GM12878 (cell line): ENCODE results near the gene SAYSD1.

Source experiments
- EZH2 ChIP-seq: IDR thresholded peaks from 2 replicates; pipeline ENCODE4 v1.6.1; 2012; ENCODE audit warnings: low read depth, mild to moderate bottlenecking, control low read depth, inconsistent platforms, low read length, borderline replicate concordance; ENCODE audit not compliant: control insufficient read depth
- NFIC ChIP-seq: IDR thresholded peaks from 2 replicates; pipeline ENCODE4 v1.6.1; 2012; ENCODE audit warnings: low read depth, mild to moderate bottlenecking, inconsistent platforms, low read length, moderate library complexity
- NR2C2 ChIP-seq: IDR thresholded peaks from 2 replicates; pipeline ENCODE4 v1.6.1; 2011; ENCODE audit warnings: borderline replicate concordance, low read depth; ENCODE audit not compliant: control insufficient read depth, insufficient read length
- POLR2AphosphoS5 ChIP-seq: IDR thresholded peaks from 2 replicates; pipeline ENCODE4 v1.6.1; 2011; ENCODE audit warnings: mild to moderate bottlenecking, low read length, inconsistent platforms
- SIN3A ChIP-seq: IDR thresholded peaks from 2 replicates; pipeline ENCODE4 v1.6.1; 2012; ENCODE audit warnings: low read depth, low read length, improper control_type of control experiment
- SRF ChIP-seq, 2 experiments: IDR thresholded peaks; 2 replicates each; pipeline ENCODE4 v1.6.1; 2011; ENCODE audit warnings: low read depth in 2 of 2, low read length in 2 of 2, mild to moderate bottlenecking in 1 of 2, moderate library complexity in 1 of 2
- YY1 ChIP-seq: IDR thresholded peaks from 2 replicates; pipeline ENCODE4 v1.6.1; 2011; ENCODE audit warnings: low read depth, mild to moderate bottlenecking, low read length
- TF ChIP-seq, protein P1 (sequence below): fragments of 450-650 bp; IDR thresholded peaks from 2 replicates; pipeline ENCODE4 v1.6.1; 2017; ENCODE audit warnings: mild to moderate bottlenecking
- TF ChIP-seq, protein P2 (sequence below), 3 experiments: IDR thresholded peaks in 2 of 3; conservative IDR thresholded peaks in 1 of 3; 2 replicates each; pipeline ENCODE4 v1.5.1; 2011; ENCODE audit warnings: low read depth in 3 of 3, low read length in 3 of 3, mild to moderate bottlenecking in 3 of 3, control low read depth in 2 of 3, moderate library complexity in 2 of 3, inconsistent platforms in 1 of 3, mixed read lengths in 1 of 3; ENCODE audit not compliant: control insufficient read depth in 2 of 3, insufficient read depth in 1 of 3; ENCODE audit errors: extremely low read depth in 1 of 3
- TF ChIP-seq, protein P3 (sequence below): fragments of 450-650 bp; formaldehyde crosslinking; IDR thresholded peaks from 2 replicates; pipeline ENCODE4 v1.4.0; 2020; ENCODE audit warnings: mild to moderate bottlenecking, moderate library complexity

DNA sequence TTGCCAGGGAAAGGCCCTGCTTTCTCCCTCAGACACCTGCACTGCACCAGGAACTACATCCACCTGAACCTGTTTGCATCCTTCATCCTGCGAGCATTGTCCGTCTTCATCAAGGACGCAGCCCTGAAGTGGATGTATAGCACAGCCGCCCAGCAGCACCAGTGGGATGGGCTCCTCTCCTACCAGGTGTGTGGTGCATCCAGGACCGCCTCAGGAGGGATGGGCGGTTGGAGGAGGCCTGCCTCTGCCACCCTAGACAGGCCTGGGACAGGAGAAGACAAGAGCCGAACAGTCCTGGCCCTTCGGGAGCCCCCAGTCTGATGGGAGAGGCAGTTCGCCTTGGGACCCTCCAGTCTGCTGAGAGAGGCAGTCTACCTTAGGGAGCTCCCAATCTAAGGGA lies 42.2 kb downstream of the SAYSD1 start:
- TF ChIP-seq, protein P1, sequence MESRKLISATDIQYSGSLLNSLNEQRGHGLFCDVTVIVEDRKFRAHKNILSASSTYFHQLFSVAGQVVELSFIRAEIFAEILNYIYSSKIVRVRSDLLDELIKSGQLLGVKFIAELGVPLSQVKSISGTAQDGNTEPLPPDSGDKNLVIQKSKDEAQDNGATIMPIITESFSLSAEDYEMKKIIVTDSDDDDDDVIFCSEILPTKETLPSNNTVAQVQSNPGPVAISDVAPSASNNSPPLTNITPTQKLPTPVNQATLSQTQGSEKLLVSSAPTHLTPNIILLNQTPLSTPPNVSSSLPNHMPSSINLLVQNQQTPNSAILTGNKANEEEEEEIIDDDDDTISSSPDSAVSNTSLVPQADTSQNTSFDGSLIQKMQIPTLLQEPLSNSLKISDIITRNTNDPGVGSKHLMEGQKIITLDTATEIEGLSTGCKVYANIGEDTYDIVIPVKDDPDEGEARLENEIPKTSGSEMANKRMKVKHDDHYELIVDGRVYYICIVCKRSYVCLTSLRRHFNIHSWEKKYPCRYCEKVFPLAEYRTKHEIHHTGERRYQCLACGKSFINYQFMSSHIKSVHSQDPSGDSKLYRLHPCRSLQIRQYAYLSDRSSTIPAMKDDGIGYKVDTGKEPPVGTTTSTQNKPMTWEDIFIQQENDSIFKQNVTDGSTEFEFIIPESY = no peak
- TF ChIP-seq EZH2 (no peak), NFIC (no peak), NR2C2 (no peak), SIN3A (no peak), SRF (IDR thresholded peaks at IDR 0.05; ENCODE audit: low read depth in 2 of 2, low read length in 2 of 2) (no peak), YY1 (no peak), POLR2AphosphoS5 (no peak)
- TF ChIP-seq, protein P2, sequence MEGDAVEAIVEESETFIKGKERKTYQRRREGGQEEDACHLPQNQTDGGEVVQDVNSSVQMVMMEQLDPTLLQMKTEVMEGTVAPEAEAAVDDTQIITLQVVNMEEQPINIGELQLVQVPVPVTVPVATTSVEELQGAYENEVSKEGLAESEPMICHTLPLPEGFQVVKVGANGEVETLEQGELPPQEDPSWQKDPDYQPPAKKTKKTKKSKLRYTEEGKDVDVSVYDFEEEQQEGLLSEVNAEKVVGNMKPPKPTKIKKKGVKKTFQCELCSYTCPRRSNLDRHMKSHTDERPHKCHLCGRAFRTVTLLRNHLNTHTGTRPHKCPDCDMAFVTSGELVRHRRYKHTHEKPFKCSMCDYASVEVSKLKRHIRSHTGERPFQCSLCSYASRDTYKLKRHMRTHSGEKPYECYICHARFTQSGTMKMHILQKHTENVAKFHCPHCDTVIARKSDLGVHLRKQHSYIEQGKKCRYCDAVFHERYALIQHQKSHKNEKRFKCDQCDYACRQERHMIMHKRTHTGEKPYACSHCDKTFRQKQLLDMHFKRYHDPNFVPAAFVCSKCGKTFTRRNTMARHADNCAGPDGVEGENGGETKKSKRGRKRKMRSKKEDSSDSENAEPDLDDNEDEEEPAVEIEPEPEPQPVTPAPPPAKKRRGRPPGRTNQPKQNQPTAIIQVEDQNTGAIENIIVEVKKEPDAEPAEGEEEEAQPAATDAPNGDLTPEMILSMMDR (IDR thresholded peaks at IDR 0.05 in 2 of 3, conservative IDR thresholded peaks at IDR 0.05 in 1 of 3; ENCODE audit: control insufficient read depth in 2 of 3, extremely low read depth in 1 of 3, insufficient read depth in 1 of 3, low read depth in 3 of 3, low read length in 3 of 3) = no peak
- TF ChIP-seq, protein P3, sequence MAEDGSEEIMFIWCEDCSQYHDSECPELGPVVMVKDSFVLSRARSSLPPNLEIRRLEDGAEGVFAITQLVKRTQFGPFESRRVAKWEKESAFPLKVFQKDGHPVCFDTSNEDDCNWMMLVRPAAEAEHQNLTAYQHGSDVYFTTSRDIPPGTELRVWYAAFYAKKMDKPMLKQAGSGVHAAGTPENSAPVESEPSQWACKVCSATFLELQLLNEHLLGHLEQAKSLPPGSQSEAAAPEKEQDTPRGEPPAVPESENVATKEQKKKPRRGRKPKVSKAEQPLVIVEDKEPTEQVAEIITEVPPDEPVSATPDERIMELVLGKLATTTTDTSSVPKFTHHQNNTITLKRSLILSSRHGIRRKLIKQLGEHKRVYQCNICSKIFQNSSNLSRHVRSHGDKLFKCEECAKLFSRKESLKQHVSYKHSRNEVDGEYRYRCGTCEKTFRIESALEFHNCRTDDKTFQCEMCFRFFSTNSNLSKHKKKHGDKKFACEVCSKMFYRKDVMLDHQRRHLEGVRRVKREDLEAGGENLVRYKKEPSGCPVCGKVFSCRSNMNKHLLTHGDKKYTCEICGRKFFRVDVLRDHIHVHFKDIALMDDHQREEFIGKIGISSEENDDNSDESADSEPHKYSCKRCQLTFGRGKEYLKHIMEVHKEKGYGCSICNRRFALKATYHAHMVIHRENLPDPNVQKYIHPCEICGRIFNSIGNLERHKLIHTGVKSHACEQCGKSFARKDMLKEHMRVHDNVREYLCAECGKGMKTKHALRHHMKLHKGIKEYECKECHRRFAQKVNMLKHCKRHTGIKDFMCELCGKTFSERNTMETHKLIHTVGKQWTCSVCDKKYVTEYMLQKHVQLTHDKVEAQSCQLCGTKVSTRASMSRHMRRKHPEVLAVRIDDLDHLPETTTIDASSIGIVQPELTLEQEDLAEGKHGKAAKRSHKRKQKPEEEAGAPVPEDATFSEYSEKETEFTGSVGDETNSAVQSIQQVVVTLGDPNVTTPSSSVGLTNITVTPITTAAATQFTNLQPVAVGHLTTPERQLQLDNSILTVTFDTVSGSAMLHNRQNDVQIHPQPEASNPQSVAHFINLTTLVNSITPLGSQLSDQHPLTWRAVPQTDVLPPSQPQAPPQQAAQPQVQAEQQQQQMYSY (CRISPR knock-in tag) = no peak
